ENCODE measurements around the gene NPC1.

GRCh38 chr18:23526501-23527063 is 59.7 kb downstream of the NPC1 start:
- TF ChIP-seq TCF7L2 (IDR thresholded peaks at IDR 0.05; ENCODE audit: low read depth, low read length) (no peak), CTCF (IDR thresholded peaks at IDR 0.05) (no peak)

All from Panc1 (cell line).